ENCODE results near the gene FAM98B.

DNA sequence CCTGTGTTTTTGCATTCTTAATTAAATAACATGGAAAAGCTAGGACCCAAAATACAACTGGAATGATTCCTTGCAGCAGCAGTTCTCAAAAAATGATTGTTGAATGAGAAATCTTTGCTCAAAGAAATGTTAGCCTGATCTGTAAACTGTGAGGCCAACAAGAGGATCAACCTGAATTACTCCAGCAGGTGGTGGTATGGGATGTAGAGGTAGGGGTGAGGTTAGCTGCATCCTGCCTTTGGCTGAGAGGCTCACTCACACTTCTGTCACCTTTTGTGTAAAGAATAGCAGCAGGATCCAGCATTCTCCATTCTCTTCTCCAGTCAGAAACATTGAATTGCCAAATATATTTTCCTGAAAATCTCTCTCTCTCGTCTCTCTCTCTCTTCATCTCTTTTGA lies 26.5 kb upstream of the FAM98B start:
- TF ChIP-seq, protein P1, sequence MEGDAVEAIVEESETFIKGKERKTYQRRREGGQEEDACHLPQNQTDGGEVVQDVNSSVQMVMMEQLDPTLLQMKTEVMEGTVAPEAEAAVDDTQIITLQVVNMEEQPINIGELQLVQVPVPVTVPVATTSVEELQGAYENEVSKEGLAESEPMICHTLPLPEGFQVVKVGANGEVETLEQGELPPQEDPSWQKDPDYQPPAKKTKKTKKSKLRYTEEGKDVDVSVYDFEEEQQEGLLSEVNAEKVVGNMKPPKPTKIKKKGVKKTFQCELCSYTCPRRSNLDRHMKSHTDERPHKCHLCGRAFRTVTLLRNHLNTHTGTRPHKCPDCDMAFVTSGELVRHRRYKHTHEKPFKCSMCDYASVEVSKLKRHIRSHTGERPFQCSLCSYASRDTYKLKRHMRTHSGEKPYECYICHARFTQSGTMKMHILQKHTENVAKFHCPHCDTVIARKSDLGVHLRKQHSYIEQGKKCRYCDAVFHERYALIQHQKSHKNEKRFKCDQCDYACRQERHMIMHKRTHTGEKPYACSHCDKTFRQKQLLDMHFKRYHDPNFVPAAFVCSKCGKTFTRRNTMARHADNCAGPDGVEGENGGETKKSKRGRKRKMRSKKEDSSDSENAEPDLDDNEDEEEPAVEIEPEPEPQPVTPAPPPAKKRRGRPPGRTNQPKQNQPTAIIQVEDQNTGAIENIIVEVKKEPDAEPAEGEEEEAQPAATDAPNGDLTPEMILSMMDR (optimal IDR thresholded peaks at IDR 0.05 in 1 of 3, IDR thresholded peaks at IDR 0.05 in 1 of 3, conservative IDR thresholded peaks at IDR 0.05 in 1 of 3; ENCODE audit: extremely low read depth in 1 of 3, insufficient read depth in 2 of 3, low read length in 3 of 3), result no peak
- no peak for TF ChIP-seq EZH2 (IDR thresholded peaks at IDR 0.05; ENCODE audit: low read length)
